ENCODE data around the gene BORCS8. TPM values are rescaled to one million over a fixed set of nuclear protein-coding genes. Genes with fewer than 3 reads are reported as not detected.
"Not testable (repeated sequence)": the region's sequence is repeated elsewhere in the genome, so short reads cannot be mapped to it uniquely, and the experiment has no call there.

BORCS8 gene
- polyA plus RNA-seq, 3 donors from 2014 or later = 20.3 to 29.6 (median 26.9) TPM

- Mint-ChIP-seq H3K27ac (peak overlapping the region in 4 of 6 donors; percentile 36 to 67 (median 52)), H3K4me1 (peaks cover 33 to 37% of the 10 kb centered on the region in 2 donors), H3K27me3 (ENCODE audit: low read depth in 3 of 3) (peaks cover 0 to 2% (median 1%) of the 10 kb centered on the region in 3 donors), H3K9me3 (no peaks in the 10 kb centered on the region), H3K36me3 (peaks cover 4 to 24% (median 10%) of the 10 kb centered on the region in 3 donors), H3K4me3 (no peak overlapping the region)
- DNase-seq = peak; percentile 36 to 53 (median 46)
Observed at GRCh38 chr19:19185853-19186740, 5.9 kb downstream of the BORCS8 start.

GRCh38 chr19:19181488-19181998 lies 10.4 kb downstream of the BORCS8 start:
- Mint-ChIP-seq H3K27ac (no peak overlapping the region), H3K27me3 (ENCODE audit: low read depth in 3 of 3) (no peaks in the 10 kb centered on the region), H3K9me3 (no peaks in the 10 kb centered on the region)

GRCh38 chr19:19179548-19180441 lies 12.2 kb downstream of the BORCS8 start:
- peaks cover 4 to 13% of the 10 kb centered on the region in 2 donors for H3K4me1 Mint-ChIP-seq
- H3K4me3 Mint-ChIP-seq = no peak overlapping the region
- peaks cover 4 to 15% (median 5%) of the 10 kb centered on the region in 3 donors for H3K36me3 Mint-ChIP-seq
- no peak for DNase-seq
- no peaks in the 10 kb centered on the region for H3K27me3 Mint-ChIP-seq (ENCODE audit: low read depth in 3 of 3)
- H3K27ac Mint-ChIP-seq = peak overlapping the region in 2 of 6 donors; percentile 4 to 26
- no peaks in the 10 kb centered on the region for H3K9me3 Mint-ChIP-seq

More at GRCh38 chr19:19181488-19181998, 10.4 kb downstream of the BORCS8 start:
- Mint-ChIP-seq H3K4me3 (no peak overlapping the region), H3K4me1 (peaks cover 9 to 20% of the 10 kb centered on the region in 2 donors), H3K36me3 (peaks cover 4 to 20% (median 10%) of the 10 kb centered on the region in 3 donors)
- DNase-seq = no peak

- H3K36me3 Mint-ChIP-seq = peaks cover 0 to 6% (median under 1%) of the 10 kb centered on the region in 3 donors
- no peak overlapping the region for H3K27ac Mint-ChIP-seq
- H3K27me3 Mint-ChIP-seq (ENCODE audit: low read depth in 3 of 3) = no peaks in the 10 kb centered on the region
- no peak overlapping the region for H3K4me3 Mint-ChIP-seq
- peaks cover 4 to 10% of the 10 kb centered on the region in 2 donors for H3K4me1 Mint-ChIP-seq
- H3K9me3 Mint-ChIP-seq = no peaks in the 10 kb centered on the region
- DNase-seq = no peak
Observed at GRCh38 chr19:19176950-19177349, 15.0 kb downstream of the BORCS8 start.

GRCh38 chr19:19173243-19173642 lies 18.7 kb downstream of the BORCS8 start:
- not testable (repeated sequence) for H3K27ac Mint-ChIP-seq

GRCh38 chr19:19171821-19172532 lies 20.0 kb downstream of the BORCS8 start:
- no peak overlapping the region for H3K27ac Mint-ChIP-seq
- no peaks in the 10 kb centered on the region for H3K36me3 Mint-ChIP-seq
- DNase-seq = no peak
- no peaks in the 10 kb centered on the region for H3K9me3 Mint-ChIP-seq
- peaks cover 16% of the 10 kb centered on the region in 2 donors for H3K4me1 Mint-ChIP-seq
- no peak overlapping the region for H3K4me3 Mint-ChIP-seq
- peaks cover 0 to 3% (median 0%) of the 10 kb centered on the region in 3 donors for H3K27me3 Mint-ChIP-seq (ENCODE audit: low read depth in 3 of 3)

More at GRCh38 chr19:19173243-19173642, 18.7 kb downstream of the BORCS8 start:
- H3K4me3 Mint-ChIP-seq; H3K36me3 Mint-ChIP-seq; DNase-seq; H3K27me3 Mint-ChIP-seq (ENCODE audit: low read depth in 3 of 3); H3K9me3 Mint-ChIP-seq: not testable (repeated sequence)
- H3K4me1 Mint-ChIP-seq = peaks cover 16% of the 10 kb centered on the region in 2 donors

GRCh38 chr19:19170873-19171672 lies 20.9 kb downstream of the BORCS8 start:
- Mint-ChIP-seq H3K9me3 (no peaks in the 10 kb centered on the region), H3K4me1 (peaks cover 16% of the 10 kb centered on the region in 2 donors), H3K4me3 (peak overlapping the region in 4 of 5 donors; percentile 40 to 70 (median 52)), H3K27ac (no peak overlapping the region), H3K36me3 (no peaks in the 10 kb centered on the region), H3K27me3 (ENCODE audit: low read depth in 3 of 3) (peaks cover 0 to 3% (median 0%) of the 10 kb centered on the region in 3 donors)
- DNase-seq = no peak

- H3K4me1 Mint-ChIP-seq = peaks cover 16% of the 10 kb centered on the region in 2 donors
- H3K4me3 Mint-ChIP-seq = peak within 1 kb of the TSS; percentile 59 to 70 (median 60)
- H3K27me3 Mint-ChIP-seq (ENCODE audit: low read depth in 3 of 3) = peaks cover 0 to 3% (median 0%) of the 10 kb centered on the region in 3 donors
- H3K9me3 Mint-ChIP-seq = no peaks in the 10 kb centered on the region
- no peaks in the 10 kb centered on the region for H3K36me3 Mint-ChIP-seq
- H3K27ac Mint-ChIP-seq = peak within 1 kb of the TSS in 1 of 6 donors; percentile 16
- DNase-seq = peak; percentile 56 to 67 (median 62)
Observed at GRCh38 chr19:19170053-19170872, 21.7 kb downstream of the BORCS8 start, which contains the start of gene MEF2B. Gene MEF2B (minus strand): TSS chr19:19170263. CDS start chr19:19150735, 19,528 bp downstream.

GRCh38 chr19:19169236-19170052 lies 22.5 kb downstream of the BORCS8 start:
- H3K27me3 Mint-ChIP-seq (ENCODE audit: low read depth in 3 of 3) = peaks cover 0 to 3% (median 0%) of the 10 kb centered on the region in 3 donors
- no peak for DNase-seq
- no peaks in the 10 kb centered on the region for H3K9me3 Mint-ChIP-seq
- H3K27ac Mint-ChIP-seq = peak overlapping the region in 1 of 6 donors; percentile 16
- peaks cover 16% of the 10 kb centered on the region in 2 donors for H3K4me1 Mint-ChIP-seq
- no peaks in the 10 kb centered on the region for H3K36me3 Mint-ChIP-seq
- peak overlapping the region; percentile 19 to 67 (median 60) for H3K4me3 Mint-ChIP-seq

GRCh38 chr19:19167612-19168011 lies 24.3 kb downstream of the BORCS8 start:
- Mint-ChIP-seq H3K36me3 (no peaks in the 10 kb centered on the region), H3K27ac (no peak overlapping the region), H3K27me3 (ENCODE audit: low read depth in 3 of 3) (peaks cover 0 to 3% (median 0%) of the 10 kb centered on the region in 3 donors), H3K4me3 (no peak overlapping the region), H3K4me1 (peaks cover 16% of the 10 kb centered on the region in 2 donors), H3K9me3 (no peaks in the 10 kb centered on the region)
- no peak for DNase-seq

- no peaks in the 10 kb centered on the region for H3K9me3 Mint-ChIP-seq
- H3K4me3 Mint-ChIP-seq = no peak overlapping the region
- peaks cover 0 to 4% (median 0%) of the 10 kb centered on the region in 3 donors for H3K36me3 Mint-ChIP-seq
- no peaks in the 10 kb centered on the region for H3K27me3 Mint-ChIP-seq (ENCODE audit: low read depth in 3 of 3)
- peaks cover 11 to 16% of the 10 kb centered on the region in 2 donors for H3K4me1 Mint-ChIP-seq
- DNase-seq = no peak
- H3K27ac Mint-ChIP-seq = no peak overlapping the region
Observed at GRCh38 chr19:19165396-19165795, 26.6 kb downstream of the BORCS8 start.
